Activated CD8-positive, alpha-beta T cell treated with anti-CD3 and anti-CD28 coated beads for 36 hours (primary cell): ENCODE data around the gene PCDH10. TPM values are rescaled to one million over a fixed set of nuclear protein-coding genes. Genes with fewer than 3 reads are reported as not detected.

Source experiments
- ATAC-seq: fragments of 200-7000 bp; cut with Tn5 transposase; one replicate; pipeline ENCODE4 v1.10.0; 2021; ENCODE audit warnings: mild to moderate bottlenecking, moderate library complexity
- CTCF ChIA-PET: fragments of 350-600 bp; sonication (Branson Sonifier 250); formaldehyde crosslinking; loops from one replicate; lab custom pipeline; 2021; ENCODE audit warnings: antibody characterized with exemption; lab: Charles Lee
- POLR2A ChIA-PET: fragments of 350-600 bp; sonication (Branson Sonifier 250); formaldehyde crosslinking; loops from one replicate; lab custom pipeline; 2021; ENCODE audit warnings: antibody characterized with exemption; lab: Charles Lee
- DNase-seq: peaks from one replicate; pipeline ENCODE4 v3.0.0-alpha.2; 2020
- H3K27ac Mint-ChIP-seq: one replicate; pipeline ENCODE4 v1.8.0; 2021; ENCODE audit warnings: mild to moderate bottlenecking, mixed read lengths
- H3K27me3 Mint-ChIP-seq: one replicate; pipeline ENCODE4 v1.8.0; 2021; ENCODE audit warnings: mixed read lengths
- H3K36me3 Mint-ChIP-seq: one replicate; pipeline ENCODE4 v1.8.0; 2021; ENCODE audit warnings: low read depth, mixed read lengths
- H3K4me1 Mint-ChIP-seq: one replicate; pipeline ENCODE4 v1.8.0; 2021; ENCODE audit warnings: low read depth, mixed read lengths
- H3K4me3 Mint-ChIP-seq: one replicate; pipeline ENCODE4 v1.8.0; 2021; ENCODE audit warnings: mild to moderate bottlenecking, moderate library complexity, mixed read lengths
- H3K9me3 Mint-ChIP-seq: one replicate; pipeline ENCODE4 v1.8.0; 2021; ENCODE audit warnings: mixed read lengths
- intact Hi-C: fragments of 100-400 bp; cut with micrococcal nuclease; formaldehyde crosslinking; loops from one replicate; pipeline ENCODE4 v1.10.0; 2022
- total RNA-seq, 2 experiments: library from RNA; stranded (reverse); gene quantifications; one replicate each; pipeline ENCODE4 v1.2.3, GENCODE V29; 2021
- TF ChIP-seq, protein P1 (sequence below): fragments of 200-600 bp; IDR thresholded peaks from one replicate; pipeline ENCODE4 v1.8.0; 2022; ENCODE audit warnings: antibody characterized with exemption, mild to moderate bottlenecking

PCDH10 gene
- total RNA-seq, 2 experiments from 2014 or later, result not detected

DNA sequence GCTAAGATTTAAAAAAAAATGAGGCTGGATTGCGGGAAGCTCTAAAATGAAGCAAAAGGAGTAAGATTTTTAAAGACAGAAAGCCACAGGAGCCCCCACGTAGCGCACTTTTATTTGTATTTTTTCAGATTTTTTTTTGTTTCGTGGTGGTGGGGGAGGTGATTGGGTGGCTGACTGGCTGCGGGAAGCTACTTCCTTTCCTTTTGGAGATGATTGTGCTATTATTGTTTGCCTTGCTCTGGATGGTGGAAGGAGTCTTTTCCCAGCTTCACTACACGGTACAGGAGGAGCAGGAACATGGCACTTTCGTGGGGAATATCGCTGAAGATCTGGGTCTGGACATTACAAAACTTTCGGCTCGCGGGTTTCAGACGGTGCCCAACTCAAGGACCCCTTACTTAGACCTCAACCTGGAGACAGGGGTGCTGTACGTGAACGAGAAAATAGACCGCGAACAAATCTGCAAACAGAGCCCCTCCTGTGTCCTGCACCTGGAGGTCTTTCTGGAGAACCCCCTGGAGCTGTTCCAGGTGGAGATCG is 908 bp downstream of the PCDH10 start:
- no peak overlapping the region for H3K27ac Mint-ChIP-seq
- H3K4me3 Mint-ChIP-seq, result no peak overlapping the region
- no peak for ATAC-seq
- H3K36me3 Mint-ChIP-seq, result peaks cover 2% of the 10 kb centered on the region
- H3K9me3 Mint-ChIP-seq, result peaks cover 4% of the 10 kb centered on the region
- DNase-seq, result no peak
- TF ChIP-seq, protein P1, sequence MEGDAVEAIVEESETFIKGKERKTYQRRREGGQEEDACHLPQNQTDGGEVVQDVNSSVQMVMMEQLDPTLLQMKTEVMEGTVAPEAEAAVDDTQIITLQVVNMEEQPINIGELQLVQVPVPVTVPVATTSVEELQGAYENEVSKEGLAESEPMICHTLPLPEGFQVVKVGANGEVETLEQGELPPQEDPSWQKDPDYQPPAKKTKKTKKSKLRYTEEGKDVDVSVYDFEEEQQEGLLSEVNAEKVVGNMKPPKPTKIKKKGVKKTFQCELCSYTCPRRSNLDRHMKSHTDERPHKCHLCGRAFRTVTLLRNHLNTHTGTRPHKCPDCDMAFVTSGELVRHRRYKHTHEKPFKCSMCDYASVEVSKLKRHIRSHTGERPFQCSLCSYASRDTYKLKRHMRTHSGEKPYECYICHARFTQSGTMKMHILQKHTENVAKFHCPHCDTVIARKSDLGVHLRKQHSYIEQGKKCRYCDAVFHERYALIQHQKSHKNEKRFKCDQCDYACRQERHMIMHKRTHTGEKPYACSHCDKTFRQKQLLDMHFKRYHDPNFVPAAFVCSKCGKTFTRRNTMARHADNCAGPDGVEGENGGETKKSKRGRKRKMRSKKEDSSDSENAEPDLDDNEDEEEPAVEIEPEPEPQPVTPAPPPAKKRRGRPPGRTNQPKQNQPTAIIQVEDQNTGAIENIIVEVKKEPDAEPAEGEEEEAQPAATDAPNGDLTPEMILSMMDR, result no peak
- CTCF ChIA-PET, result no interaction called here
- peaks cover 22% of the 10 kb centered on the region for H3K4me1 Mint-ChIP-seq
- POLR2A ChIA-PET, result no interaction called here
- intact Hi-C loops, result no loop called here
- H3K27me3 Mint-ChIP-seq, result peaks cover 74% of the 10 kb centered on the region

DNA sequence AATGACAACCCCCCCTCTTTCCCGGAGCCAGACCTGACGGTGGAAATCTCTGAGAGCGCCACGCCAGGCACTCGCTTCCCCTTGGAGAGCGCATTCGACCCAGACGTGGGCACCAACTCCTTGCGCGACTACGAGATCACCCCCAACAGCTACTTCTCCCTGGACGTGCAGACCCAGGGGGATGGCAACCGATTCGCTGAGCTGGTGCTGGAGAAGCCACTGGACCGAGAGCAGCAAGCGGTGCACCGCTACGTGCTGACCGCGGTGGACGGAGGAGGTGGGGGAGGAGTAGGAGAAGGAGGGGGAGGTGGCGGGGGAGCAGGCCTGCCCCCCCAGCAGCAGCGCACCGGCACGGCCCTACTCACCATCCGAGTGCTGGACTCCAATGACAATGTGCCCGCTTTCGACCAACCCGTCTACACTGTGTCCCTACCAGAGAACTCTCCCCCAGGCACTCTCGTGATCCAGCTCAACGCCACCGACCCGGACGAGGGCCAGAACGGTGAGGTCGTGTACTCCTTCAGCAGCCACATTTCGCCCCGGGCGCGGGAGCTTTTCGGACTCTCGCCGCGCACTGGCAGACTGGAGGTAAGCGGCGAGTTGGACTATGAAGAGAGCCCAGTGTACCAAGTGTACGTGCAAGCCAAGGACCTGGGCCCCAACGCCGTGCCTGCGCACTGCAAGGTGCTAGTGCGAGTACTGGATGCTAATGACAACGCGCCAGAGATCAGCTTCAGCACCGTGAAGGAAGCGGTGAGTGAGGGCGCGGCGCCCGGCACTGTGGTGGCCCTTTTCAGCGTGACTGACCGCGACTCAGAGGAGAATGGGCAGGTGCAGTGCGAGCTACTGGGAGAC is 1.6 kb downstream of the PCDH10 start:
- H3K4me1 Mint-ChIP-seq, result peaks cover 22% of the 10 kb centered on the region
- TF ChIP-seq, protein P1, result no peak
- DNase-seq, result peak; percentile 2
- intact Hi-C loops, result no loop called here
- peaks cover 2% of the 10 kb centered on the region for H3K36me3 Mint-ChIP-seq
- peaks cover 70% of the 10 kb centered on the region for H3K27me3 Mint-ChIP-seq
- ATAC-seq, result no peak
- peaks cover 4% of the 10 kb centered on the region for H3K9me3 Mint-ChIP-seq
- H3K4me3 Mint-ChIP-seq, result no peak overlapping the region
- ChIA-PET POLR2A (no interaction called here), CTCF (no interaction called here)
- H3K27ac Mint-ChIP-seq, result no peak overlapping the region

DNA sequence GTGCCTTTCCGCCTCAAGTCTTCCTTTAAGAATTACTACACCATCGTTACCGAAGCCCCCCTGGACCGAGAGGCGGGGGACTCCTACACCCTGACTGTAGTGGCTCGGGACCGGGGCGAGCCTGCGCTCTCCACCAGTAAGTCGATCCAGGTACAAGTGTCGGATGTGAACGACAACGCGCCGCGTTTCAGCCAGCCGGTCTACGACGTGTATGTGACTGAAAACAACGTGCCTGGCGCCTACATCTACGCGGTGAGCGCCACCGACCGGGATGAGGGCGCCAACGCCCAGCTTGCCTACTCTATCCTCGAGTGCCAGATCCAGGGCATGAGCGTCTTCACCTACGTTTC is 2.2 kb downstream of the PCDH10 start:
- Mint-ChIP-seq H3K27ac (no peak overlapping the region), H3K9me3 (peaks cover 4% of the 10 kb centered on the region), H3K4me3 (no peak overlapping the region), H3K4me1 (peaks cover 22% of the 10 kb centered on the region), H3K36me3 (peaks cover 2% of the 10 kb centered on the region), H3K27me3 (peaks cover 64% of the 10 kb centered on the region)
- TF ChIP-seq, protein P1, result no peak
- ATAC-seq (peak; percentile 8), DNase-seq (no peak)
- ChIA-PET CTCF (no interaction called here), POLR2A (no interaction called here)
- intact Hi-C loops, result no loop called here

DNA sequence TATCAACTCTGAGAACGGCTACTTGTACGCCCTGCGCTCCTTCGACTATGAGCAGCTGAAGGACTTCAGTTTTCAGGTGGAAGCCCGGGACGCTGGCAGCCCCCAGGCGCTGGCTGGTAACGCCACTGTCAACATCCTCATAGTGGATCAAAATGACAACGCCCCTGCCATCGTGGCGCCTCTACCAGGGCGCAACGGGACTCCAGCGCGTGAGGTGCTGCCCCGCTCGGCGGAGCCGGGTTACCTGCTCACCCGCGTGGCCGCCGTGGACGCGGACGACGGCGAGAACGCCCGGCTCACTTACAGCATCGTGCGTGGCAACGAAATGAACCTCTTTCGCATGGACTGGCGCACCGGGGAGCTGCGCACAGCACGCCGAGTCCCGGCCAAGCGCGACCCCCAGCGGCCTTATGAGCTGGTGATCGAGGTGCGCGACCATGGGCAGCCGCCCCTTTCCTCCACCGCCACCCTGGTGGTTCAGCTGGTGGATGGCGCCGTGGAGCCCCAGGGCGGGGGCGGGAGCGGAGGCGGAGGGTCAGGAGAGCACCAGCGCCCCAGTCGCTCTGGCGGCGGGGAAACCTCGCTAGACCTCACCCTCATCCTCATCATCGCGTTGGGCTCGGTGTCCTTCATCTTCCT is 2.7 kb downstream of the PCDH10 start:
- Mint-ChIP-seq H3K27ac (no peak overlapping the region), H3K4me1 (peaks cover 22% of the 10 kb centered on the region), H3K36me3 (peaks cover 2% of the 10 kb centered on the region), H3K9me3 (peaks cover 4% of the 10 kb centered on the region), H3K4me3 (no peak overlapping the region), H3K27me3 (peaks cover 61% of the 10 kb centered on the region)
- ChIA-PET POLR2A (interaction anchor here (0.6 kb wide), 1 partner anchor 1358 kb away, joined by 3 read pairs; no protein-coding TSS in a partner anchor), CTCF (no interaction called here)
- intact Hi-C loops, result no loop called here
- no peak for ATAC-seq
- TF ChIP-seq, protein P1, result no peak
- DNase-seq, result peak; percentile 7
